Measurements from ENCODE around the gene TCF7L1. TPM values are rescaled to one million over a fixed set of nuclear protein-coding genes. Genes with fewer than 3 reads are reported as not detected.
A peak's percentile ranks its signal among the peaks of the same experiment; 100 is the strongest.

Gene TCF7L1
- total RNA-seq, 1 experiment from 2014 or later = 1.1 TPM

GRCh38 chr2:85272357-85272756, 139.2 kb downstream of the TCF7L1 start:
- TF ChIP-seq CTCF (IDR thresholded peaks at IDR 0.05; ENCODE audit: unreplicated experiment) = no peak
- POLR2A ChIA-PET = interaction anchor here (0.7 kb wide), 1 partner anchor 28 kb away, joined by 3 read pairs; no protein-coding TSS in a partner anchor
- Mint-ChIP-seq H3K27ac (ENCODE audit: low read depth, unreplicated experiment) (no peak overlapping the region), H3K36me3 (ENCODE audit: insufficient read depth, unreplicated experiment) (no peaks in the 10 kb centered on the region), H3K4me3 (ENCODE audit: unreplicated experiment) (no peak overlapping the region), H3K9me3 (ENCODE audit: unreplicated experiment) (no peaks in the 10 kb centered on the region), H3K27me3 (ENCODE audit: insufficient read depth, unreplicated experiment) (no peaks in the 10 kb centered on the region), H3K4me1 (ENCODE audit: insufficient read depth, unreplicated experiment) (no peaks in the 10 kb centered on the region)
- no TSS peak for BruUV-seq (replicated peaks)
- CTCF ChIA-PET = interaction anchor here (0.6 to 12.6 kb wide), 7 partner anchors 15 to 1200 kb away, joined by 3 to 175 read pairs (median 4); no protein-coding TSS in a partner anchor
- no peak for DNase-seq (ENCODE audit: unreplicated experiment)
- intact Hi-C loops (cut with micrococcal nuclease) = no loop called here

- Mint-ChIP-seq H3K27me3 (ENCODE audit: insufficient read depth, unreplicated experiment) (no peaks in the 10 kb centered on the region), H3K4me1 (ENCODE audit: insufficient read depth, unreplicated experiment) (peaks cover 7% of the 10 kb centered on the region), H3K9me3 (ENCODE audit: unreplicated experiment) (no peaks in the 10 kb centered on the region), H3K27ac (ENCODE audit: low read depth, unreplicated experiment) (no peak overlapping the region), H3K36me3 (ENCODE audit: insufficient read depth, unreplicated experiment) (no peaks in the 10 kb centered on the region), H3K4me3 (ENCODE audit: unreplicated experiment) (no peak overlapping the region)
- no TSS peak for BruUV-seq (replicated peaks)
- intact Hi-C loops (cut with micrococcal nuclease) = no loop called here
- no peak for TF ChIP-seq CTCF (IDR thresholded peaks at IDR 0.05; ENCODE audit: unreplicated experiment)
- ChIA-PET CTCF (interaction anchor here (0.8 to 12.6 kb wide), 5 partner anchors 8 to 219 kb away, joined by 3 to 175 read pairs (median 24); no protein-coding TSS in a partner anchor), POLR2A (interaction anchor here (0.7 to 2.3 kb wide), 2 partner anchors 14 to 164 kb away, joined by 3 to 6 read pairs; no protein-coding TSS in a partner anchor)
- DNase-seq (ENCODE audit: unreplicated experiment) = peak; percentile 94
Measured at GRCh38 chr2:85273738-85274731, 140.8 kb downstream of the TCF7L1 start.

- Mint-ChIP-seq H3K4me3 (ENCODE audit: unreplicated experiment) (no peak overlapping the region), H3K27me3 (ENCODE audit: insufficient read depth, unreplicated experiment) (no peaks in the 10 kb centered on the region), H3K36me3 (ENCODE audit: insufficient read depth, unreplicated experiment) (no peaks in the 10 kb centered on the region), H3K4me1 (ENCODE audit: insufficient read depth, unreplicated experiment) (peaks cover 7% of the 10 kb centered on the region), H3K9me3 (ENCODE audit: unreplicated experiment) (no peaks in the 10 kb centered on the region), H3K27ac (ENCODE audit: low read depth, unreplicated experiment) (no peak overlapping the region)
- POLR2A ChIA-PET = interaction anchor here (2.3 kb wide), 1 partner anchor 12 kb away, joined by 6 read pairs; no protein-coding TSS in a partner anchor
- CTCF ChIA-PET = interaction anchor here (0.6 to 12.6 kb wide), 6 partner anchors 10 to 376 kb away, joined by 3 to 175 read pairs (median 6); no protein-coding TSS in a partner anchor
- intact Hi-C loops (cut with micrococcal nuclease) = no loop called here
- DNase-seq (ENCODE audit: unreplicated experiment) = no peak
- no peak for TF ChIP-seq CTCF (IDR thresholded peaks at IDR 0.05; ENCODE audit: unreplicated experiment)
- no TSS peak for BruUV-seq (replicated peaks)
Measured at GRCh38 chr2:85275984-85276540, 142.9 kb downstream of the TCF7L1 start.
